Fibroblast of lung (primary cell): ENCODE data around the gene PIM1. TPM values are rescaled to one million over a fixed set of nuclear protein-coding genes. Genes with fewer than 3 reads are reported as not detected.

Source experiments
- DNase-seq, 2 donors: peaks; one replicate each; pipeline versions ENCODE4 v3.0.0 to v3.0.0-alpha.2; 2010; ENCODE audit warnings: low read depth in 2 of 2
- H2AFZ ChIP-seq: 2 replicates; pipeline ENCODE4 v1.5.1; 2012; ENCODE audit warnings: low read length, control low read depth, inconsistent platforms
- H3K27ac ChIP-seq: 2 replicates; pipeline ENCODE4 v1.5.1; 2011; ENCODE audit warnings: low read length, control low read depth; ENCODE audit not compliant: insufficient read depth
- H3K27me3 ChIP-seq: 2 replicates; pipeline ENCODE4 v1.5.1; 2011; ENCODE audit warnings: mild to moderate bottlenecking, low read length; ENCODE audit not compliant: control insufficient read depth, insufficient read depth
- H3K36me3 ChIP-seq: 2 replicates; pipeline ENCODE4 v1.5.1; 2011; ENCODE audit warnings: low read length; ENCODE audit not compliant: control insufficient read depth, insufficient read depth
- H3K4me1 ChIP-seq: 2 replicates; pipeline ENCODE4 v1.5.1; 2011; ENCODE audit warnings: low read length; ENCODE audit not compliant: control insufficient read depth, insufficient read depth; ENCODE audit errors: extremely low read depth
- H3K4me2 ChIP-seq: 2 replicates; pipeline ENCODE4 v1.5.1; 2011; ENCODE audit warnings: low read length, control low read depth; ENCODE audit not compliant: insufficient read depth; ENCODE audit errors: extremely low read depth
- H3K4me3 ChIP-seq, 4 experiments: fragments of 200-600 bp in 1 of 4; sonication (generic) in 1 of 4; replicated peaks in 1 of 4; 2 replicates each; pipeline ENCODE4 v1.5.1; 2011 to 2016; ENCODE audit warnings: low read length in 4 of 4, low read depth in 3 of 4, mild to moderate bottlenecking in 3 of 4, control low read depth in 2 of 4, inconsistent platforms in 1 of 4, mixed read lengths in 1 of 4; ENCODE audit not compliant: insufficient read depth in 1 of 4; ENCODE audit errors: control extremely low read depth in 1 of 4
- H3K79me2 ChIP-seq: 2 replicates; pipeline ENCODE4 v1.5.1; 2012; ENCODE audit warnings: mild to moderate bottlenecking, low read length, inconsistent platforms; ENCODE audit not compliant: control insufficient read depth, insufficient read depth
- H3K9ac ChIP-seq: 2 replicates; pipeline ENCODE4 v1.5.1; 2011; ENCODE audit warnings: mild to moderate bottlenecking, low read length, control low read depth; ENCODE audit not compliant: insufficient read depth
- H3K9me3 ChIP-seq: 2 replicates; pipeline ENCODE4 v1.5.1; 2012; ENCODE audit warnings: low read depth, low read length; ENCODE audit not compliant: control insufficient read depth, insufficient read depth
- H4K20me1 ChIP-seq: 2 replicates; pipeline ENCODE4 v1.5.1; 2011; ENCODE audit warnings: low read length; ENCODE audit not compliant: control insufficient read depth, insufficient read depth; ENCODE audit errors: extremely low read depth
- EZH2 ChIP-seq: IDR thresholded peaks from 2 replicates; pipeline ENCODE4 v1.5.1; 2012; ENCODE audit warnings: low read length, control low read depth, mild to moderate bottlenecking; ENCODE audit errors: missing control alignments
- polyA plus RNA-seq, 2 donors: library from polyadenylated mRNA; depleted of rRNA in 1 of 2; stranded (reverse) in 1 of 2; unstranded in 1 of 2; fragments of >200 nt; gene quantifications; 2 replicates each; pipeline ENCODE4 v1.2.1, GENCODE V29; 2011 to 2012; ENCODE audit warnings: missing spikeins in 1 of 2
- total RNA-seq: library from RNA; depleted of rRNA; stranded (reverse); fragments of >200 nt; gene quantifications from 2 replicates; pipeline ENCODE4 v1.2.1, GENCODE V29; 2014
- TF ChIP-seq, protein P1 (sequence below), 2 donors: IDR thresholded peaks in 1 of 2; conservative IDR thresholded peaks in 1 of 2; 1 replicate in 1 of 2; 2 replicates in 1 of 2; pipeline ENCODE4 v1.5.1; 2011 to 2012; ENCODE audit warnings: low read length in 2 of 2, control low read depth in 1 of 2, inconsistent platforms in 1 of 2, low read depth in 1 of 2, mild to moderate bottlenecking in 1 of 2

Gene PIM1
- total and polyA plus RNA-seq, 2 donors (not counting 1 experiment from before 2014, with no cell fraction given), result 13.8 to 22.8 TPM

DNA sequence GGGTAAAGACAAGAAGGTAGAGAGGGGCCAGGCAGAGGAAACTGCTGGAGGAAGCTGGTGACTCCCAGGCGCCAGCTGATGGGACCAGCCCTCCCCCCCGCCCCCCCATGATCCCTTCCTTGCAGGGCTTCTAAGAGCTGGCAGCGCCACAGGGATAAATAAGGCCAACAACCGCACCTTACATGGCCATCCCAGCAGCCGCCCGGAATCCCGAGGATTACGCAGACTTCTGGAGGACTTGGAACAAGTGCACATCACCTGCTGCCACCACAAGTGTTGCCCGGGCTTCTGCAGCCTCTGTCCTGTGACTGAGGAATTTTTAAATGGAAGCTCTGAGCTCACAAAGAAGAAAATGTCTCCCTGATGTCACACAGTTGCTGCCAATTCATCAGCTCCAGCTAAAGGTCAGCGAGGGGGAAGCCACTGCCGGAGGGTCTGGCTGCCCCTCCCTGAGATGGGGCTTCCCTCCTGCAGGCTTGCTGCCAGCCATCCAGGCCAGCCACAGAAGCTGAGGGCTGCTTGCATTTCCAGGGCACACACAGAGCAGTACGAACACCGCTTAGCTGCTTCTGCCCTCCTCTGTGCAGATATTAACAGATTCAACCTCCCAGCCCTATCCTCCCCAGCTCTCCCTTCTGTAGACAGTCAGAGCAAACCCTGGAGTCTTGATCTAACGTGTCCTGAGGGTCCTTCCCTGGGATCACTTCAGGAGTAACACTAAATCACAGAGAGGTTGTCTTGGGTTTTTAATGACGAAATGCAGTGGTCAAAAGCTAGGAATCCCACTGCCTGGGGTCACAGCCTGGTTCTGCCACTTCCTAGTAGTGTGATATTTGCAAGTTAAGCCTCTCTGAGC lies 38.6 kb upstream of the PIM1 start:
- H3K36me3 ChIP-seq, result no peaks in the 10 kb centered on the region
- no peaks in the 10 kb centered on the region for H3K9me3 ChIP-seq
- H3K4me3 ChIP-seq, result no peak overlapping the region
- no peak overlapping the region for H2AFZ ChIP-seq
- peak; percentile 66 to 79 for DNase-seq
- H3K4me2 ChIP-seq, result peak overlapping the region; percentile 2
- peaks cover 21% of the 10 kb centered on the region for H3K4me1 ChIP-seq
- no peak overlapping the region for H3K27ac ChIP-seq
- H3K27me3 ChIP-seq, result no peaks in the 10 kb centered on the region
- H4K20me1 ChIP-seq, result no peaks in the 10 kb centered on the region
- TF ChIP-seq EZH2, result no peak
- TF ChIP-seq, protein P1, sequence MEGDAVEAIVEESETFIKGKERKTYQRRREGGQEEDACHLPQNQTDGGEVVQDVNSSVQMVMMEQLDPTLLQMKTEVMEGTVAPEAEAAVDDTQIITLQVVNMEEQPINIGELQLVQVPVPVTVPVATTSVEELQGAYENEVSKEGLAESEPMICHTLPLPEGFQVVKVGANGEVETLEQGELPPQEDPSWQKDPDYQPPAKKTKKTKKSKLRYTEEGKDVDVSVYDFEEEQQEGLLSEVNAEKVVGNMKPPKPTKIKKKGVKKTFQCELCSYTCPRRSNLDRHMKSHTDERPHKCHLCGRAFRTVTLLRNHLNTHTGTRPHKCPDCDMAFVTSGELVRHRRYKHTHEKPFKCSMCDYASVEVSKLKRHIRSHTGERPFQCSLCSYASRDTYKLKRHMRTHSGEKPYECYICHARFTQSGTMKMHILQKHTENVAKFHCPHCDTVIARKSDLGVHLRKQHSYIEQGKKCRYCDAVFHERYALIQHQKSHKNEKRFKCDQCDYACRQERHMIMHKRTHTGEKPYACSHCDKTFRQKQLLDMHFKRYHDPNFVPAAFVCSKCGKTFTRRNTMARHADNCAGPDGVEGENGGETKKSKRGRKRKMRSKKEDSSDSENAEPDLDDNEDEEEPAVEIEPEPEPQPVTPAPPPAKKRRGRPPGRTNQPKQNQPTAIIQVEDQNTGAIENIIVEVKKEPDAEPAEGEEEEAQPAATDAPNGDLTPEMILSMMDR (conservative IDR thresholded peaks at IDR 0.05 in 1 of 2, IDR thresholded peaks at IDR 0.05 in 1 of 2; ENCODE audit: low read depth in 1 of 2, low read length in 2 of 2), result no peak
- no peak overlapping the region for H3K9ac ChIP-seq
- no peaks in the 10 kb centered on the region for H3K79me2 ChIP-seq

DNA sequence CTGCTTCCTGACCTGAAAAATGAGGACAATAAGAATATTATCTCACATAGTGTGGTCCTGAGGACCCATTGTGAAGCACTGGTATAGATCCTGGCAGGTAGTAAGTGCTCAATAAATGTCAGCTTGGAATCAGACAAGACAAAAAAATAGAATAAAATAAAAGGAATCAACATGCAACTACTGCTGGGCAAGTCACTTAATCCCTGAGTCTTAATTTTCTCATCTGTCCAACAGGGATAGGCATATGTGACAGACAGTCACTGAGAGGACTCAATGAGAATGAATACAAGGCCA lies 38.0 kb upstream of the PIM1 start:
- TF ChIP-seq, protein P1 (conservative IDR thresholded peaks at IDR 0.05 in 1 of 2, IDR thresholded peaks at IDR 0.05 in 1 of 2; ENCODE audit: low read depth in 1 of 2, low read length in 2 of 2), result no peak
- TF ChIP-seq EZH2, result no peak
- Histone ChIP-seq H3K27ac (no peak overlapping the region), H3K27me3 (no peaks in the 10 kb centered on the region), H3K36me3 (no peaks in the 10 kb centered on the region), H3K9me3 (no peaks in the 10 kb centered on the region), H3K4me1 (peaks cover 23% of the 10 kb centered on the region), H3K9ac (no peak overlapping the region), H3K4me2 (no peak overlapping the region), H3K4me3 (no peak overlapping the region), H4K20me1 (no peaks in the 10 kb centered on the region), H2AFZ (no peak overlapping the region), H3K79me2 (no peaks in the 10 kb centered on the region)
- DNase-seq, result no peak

DNA sequence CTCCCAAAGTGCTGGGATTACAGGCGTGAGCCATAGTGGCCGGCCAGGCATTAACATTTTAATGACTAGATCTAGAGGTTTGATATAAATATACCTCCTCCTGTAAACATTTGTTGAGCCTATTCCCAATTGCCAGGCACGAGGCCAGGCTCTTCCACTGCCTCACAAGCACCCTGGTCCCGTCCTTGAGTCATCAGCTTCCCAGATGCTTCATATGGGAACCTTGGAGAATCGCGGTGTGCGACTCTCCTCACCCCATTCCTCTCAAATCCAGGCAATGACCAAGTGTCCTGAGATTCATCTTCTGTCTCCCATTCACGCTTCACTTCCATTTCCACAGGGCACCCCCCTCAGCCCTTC lies 35.9 kb upstream of the PIM1 start:
- Histone ChIP-seq H3K9ac (no peak overlapping the region), H3K27ac (peak overlapping the region; percentile 96), H3K4me1 (peaks cover 32% of the 10 kb centered on the region), H3K36me3 (no peaks in the 10 kb centered on the region), H3K27me3 (no peaks in the 10 kb centered on the region), H3K4me3 (no peak overlapping the region), H3K9me3 (no peaks in the 10 kb centered on the region), H3K79me2 (no peaks in the 10 kb centered on the region), H3K4me2 (peak overlapping the region; percentile 44), H2AFZ (no peak overlapping the region), H4K20me1 (no peaks in the 10 kb centered on the region)
- DNase-seq, result peak; percentile 88 to 93
- TF ChIP-seq EZH2, result no peak
- TF ChIP-seq, protein P1 (conservative IDR thresholded peaks at IDR 0.05 in 1 of 2, IDR thresholded peaks at IDR 0.05 in 1 of 2; ENCODE audit: low read depth in 1 of 2, low read length in 2 of 2), result no peak
